GM21360 (cell line): ENCODE data around the gene TEKT5.
A peak's percentile ranks its signal among the peaks of the same experiment; 100 is the strongest.
"Not testable (repeated sequence)": the region's sequence is repeated elsewhere in the genome, so short reads cannot be mapped to it uniquely, and the experiment has no call there.

Experiments
- ATAC-seq: cut with Tn5 transposase; IDR thresholded peaks from one replicate; pipeline ENCODE4 v1.9.1; 2021; ENCODE audit warnings: mild to moderate bottlenecking, moderate library complexity; ENCODE audit not compliant: unreplicated experiment

TEKT5 gene

GRCh38 chr16:10694830-10695229, at the start of gene TEKT5:
Gene TEKT5, minus strand, starts transcription at chr16:10694930. Its CDS starts 57 bp downstream, at chr16:10694873.
- ATAC-seq: no peak

DNA sequence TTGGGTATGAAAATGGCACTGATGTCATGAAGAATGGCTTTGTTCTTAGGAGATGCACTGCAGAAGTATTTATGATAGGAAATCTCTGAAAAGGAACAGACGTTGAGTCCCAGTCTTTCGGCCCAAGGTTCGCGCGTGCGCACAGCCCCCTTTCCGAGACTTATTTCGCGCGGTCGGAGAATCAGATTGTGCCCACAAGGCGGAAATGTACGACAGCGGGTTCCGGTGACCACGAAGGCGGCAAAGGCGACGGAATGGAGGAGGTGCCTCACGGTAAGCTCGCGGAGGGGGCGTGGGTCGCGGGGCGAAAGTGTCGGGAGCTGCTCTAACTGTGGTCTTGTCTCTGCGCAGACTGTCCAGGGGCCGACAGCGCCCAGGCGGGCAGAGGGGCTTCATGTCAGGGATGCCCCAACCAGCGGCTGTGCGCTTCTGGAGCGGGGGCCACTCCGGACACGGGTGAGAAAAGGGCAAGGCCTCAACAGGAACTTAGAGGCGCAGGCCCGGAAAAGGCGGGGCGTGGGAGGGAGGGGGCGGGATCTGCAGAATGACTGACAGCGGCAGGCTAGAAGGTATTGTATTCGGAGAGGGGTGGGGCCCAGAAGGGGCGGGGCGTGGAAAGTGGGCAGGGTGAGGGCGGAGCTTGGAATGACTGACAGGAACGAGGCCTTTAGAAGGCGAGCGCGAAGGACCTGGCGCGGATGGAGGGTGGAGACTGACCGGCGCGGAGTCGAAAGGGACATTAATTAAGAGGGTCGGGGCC, 49.1 kb upstream of the TEKT5 start, which contains the start of gene NUBP1:
TSS of gene NUBP1 (plus strand) at position 233 of the 760 bp plus-strand sequence. CDS start at position 255, 22 bp downstream.
- ATAC-seq: peak; percentile 84

GRCh38 chr16:10743227-10743609, 48.5 kb upstream of the TEKT5 start:
- ATAC-seq: no peak

DNA sequence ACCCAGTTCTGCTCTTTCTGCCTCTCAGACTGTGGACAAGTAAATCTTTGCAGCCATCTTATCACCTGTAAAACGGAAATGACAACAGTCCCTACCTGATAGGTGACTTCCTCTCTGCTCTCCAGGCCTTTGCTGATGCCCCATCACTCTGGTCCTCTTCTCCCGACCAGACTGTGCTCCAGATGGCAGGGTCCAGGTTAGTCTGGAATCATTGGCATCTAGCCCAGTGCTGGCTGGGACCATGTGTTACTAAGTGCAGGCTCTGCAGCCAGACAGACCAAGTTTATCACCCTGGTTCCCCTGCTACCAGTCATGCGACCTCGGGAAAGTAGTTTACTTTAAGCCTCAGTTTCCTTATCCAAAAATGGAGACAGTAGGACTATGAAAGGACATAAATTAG, 47.1 kb upstream of the TEKT5 start:
- no peak for ATAC-seq

- not testable (repeated sequence) for ATAC-seq
Observed at GRCh38 chr16:10741249-10741648, 46.5 kb upstream of the TEKT5 start.

DNA sequence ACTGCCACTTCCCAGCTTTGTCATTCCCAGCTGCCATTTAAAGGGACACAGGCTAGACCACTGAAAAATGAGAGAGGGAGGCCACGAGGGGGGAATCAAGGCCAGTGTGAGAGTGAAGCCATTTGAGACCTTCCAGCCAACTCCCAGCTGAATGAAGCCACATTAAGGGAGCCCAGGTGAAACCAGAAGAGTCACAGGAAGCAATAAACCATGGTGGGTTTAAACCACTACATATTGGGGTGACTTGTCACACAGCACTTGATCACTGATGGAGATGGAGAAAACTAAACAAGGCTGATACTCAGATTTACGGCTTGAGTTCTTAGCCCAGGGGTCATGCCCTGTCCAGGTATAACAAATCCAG, 46.1 kb upstream of the TEKT5 start:
- no peak for ATAC-seq

DNA sequence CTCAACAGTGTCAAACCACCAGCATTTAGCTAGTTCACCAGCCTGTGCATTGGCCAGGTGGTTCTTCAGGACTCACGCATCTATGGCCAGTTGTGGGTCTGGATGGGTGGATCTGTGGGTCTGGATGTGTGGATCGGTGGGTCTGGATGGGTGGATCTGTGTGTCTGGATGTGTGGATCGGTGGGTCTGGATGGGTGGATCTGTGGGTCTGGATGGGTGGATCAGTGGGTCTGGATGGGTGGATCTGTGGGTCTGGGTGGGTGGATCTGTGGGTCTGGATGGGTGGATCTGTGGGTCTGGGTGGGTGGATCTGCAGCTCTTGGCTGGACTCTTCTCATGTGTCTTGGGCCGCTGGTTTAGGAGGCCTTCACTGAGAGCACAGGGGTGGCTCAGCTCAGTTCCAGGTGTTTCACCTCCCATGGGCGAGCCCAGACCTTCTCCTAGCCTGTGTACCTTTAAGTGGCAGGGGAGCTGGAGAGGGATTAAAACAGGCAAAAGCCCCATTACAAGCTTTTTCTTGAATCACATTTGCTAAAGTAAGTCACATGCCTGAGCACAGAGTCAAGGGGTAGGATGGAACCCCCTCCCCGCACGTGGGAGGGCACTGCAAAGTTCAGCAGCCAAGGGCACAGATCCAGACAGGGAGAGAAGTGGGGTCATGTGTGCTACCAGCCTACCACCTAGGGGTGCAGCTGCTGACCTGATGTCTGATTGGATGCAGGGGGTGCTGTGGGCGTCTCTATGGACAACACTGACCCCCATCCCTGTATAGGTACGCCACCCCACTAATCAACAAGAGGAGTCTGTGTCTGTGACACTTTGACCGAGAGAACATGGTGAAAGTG, 45.5 kb upstream of the TEKT5 start:
- no peak for ATAC-seq

GRCh38 chr16:10738231-10739077, 43.7 kb upstream of the TEKT5 start:
- peak; percentile 58 for ATAC-seq

- no peak for ATAC-seq
Observed at GRCh38 chr16:10737068-10737625, 42.4 kb upstream of the TEKT5 start.

- ATAC-seq: no peak
Observed at GRCh38 chr16:10731790-10732189, 37.1 kb upstream of the TEKT5 start.

DNA sequence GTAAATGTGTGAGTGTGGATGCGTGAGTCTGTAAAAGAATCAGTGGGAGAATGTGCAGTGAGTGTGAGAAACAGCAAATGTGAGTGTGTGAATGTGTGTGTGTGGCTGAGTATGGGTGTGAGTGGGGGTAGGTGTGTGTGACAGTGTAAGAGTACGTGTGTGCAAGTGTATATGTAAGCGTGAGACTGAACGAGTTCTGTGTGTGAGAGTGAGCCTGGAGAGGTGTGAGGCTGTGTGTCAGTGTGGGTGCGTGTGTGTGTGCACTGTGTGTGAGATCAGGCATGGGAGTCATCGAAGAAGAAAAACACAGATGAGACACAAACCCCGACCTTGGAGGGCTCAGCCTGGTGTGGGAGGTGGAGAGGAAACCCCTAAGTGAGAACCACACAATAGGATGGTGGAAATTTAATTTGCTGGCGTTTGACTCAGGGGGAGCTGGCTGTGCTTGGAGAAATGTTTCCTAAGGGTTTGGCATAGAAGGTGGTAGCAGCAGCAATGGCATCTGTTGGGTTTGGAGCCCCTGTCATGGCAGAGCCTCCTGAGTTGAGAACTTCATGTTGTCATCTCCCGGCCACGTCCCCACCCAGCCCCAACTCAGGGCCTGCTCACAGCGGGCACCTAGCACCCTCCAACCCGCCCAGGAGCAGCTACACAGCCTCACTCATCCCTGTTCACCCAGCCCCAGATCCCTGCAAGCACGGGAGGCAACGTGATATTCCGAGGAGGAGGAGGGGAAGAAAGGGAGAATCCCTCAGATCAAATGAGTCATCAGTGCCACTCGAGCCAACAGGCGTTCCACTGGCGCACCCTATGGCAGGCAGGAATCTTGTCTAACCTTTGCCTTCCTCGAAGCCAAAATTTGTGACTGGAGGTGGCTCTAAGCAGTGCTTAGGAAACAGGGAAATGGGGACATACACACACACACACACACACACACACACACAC, 34.6 kb upstream of the TEKT5 start:
- no peak for ATAC-seq

DNA sequence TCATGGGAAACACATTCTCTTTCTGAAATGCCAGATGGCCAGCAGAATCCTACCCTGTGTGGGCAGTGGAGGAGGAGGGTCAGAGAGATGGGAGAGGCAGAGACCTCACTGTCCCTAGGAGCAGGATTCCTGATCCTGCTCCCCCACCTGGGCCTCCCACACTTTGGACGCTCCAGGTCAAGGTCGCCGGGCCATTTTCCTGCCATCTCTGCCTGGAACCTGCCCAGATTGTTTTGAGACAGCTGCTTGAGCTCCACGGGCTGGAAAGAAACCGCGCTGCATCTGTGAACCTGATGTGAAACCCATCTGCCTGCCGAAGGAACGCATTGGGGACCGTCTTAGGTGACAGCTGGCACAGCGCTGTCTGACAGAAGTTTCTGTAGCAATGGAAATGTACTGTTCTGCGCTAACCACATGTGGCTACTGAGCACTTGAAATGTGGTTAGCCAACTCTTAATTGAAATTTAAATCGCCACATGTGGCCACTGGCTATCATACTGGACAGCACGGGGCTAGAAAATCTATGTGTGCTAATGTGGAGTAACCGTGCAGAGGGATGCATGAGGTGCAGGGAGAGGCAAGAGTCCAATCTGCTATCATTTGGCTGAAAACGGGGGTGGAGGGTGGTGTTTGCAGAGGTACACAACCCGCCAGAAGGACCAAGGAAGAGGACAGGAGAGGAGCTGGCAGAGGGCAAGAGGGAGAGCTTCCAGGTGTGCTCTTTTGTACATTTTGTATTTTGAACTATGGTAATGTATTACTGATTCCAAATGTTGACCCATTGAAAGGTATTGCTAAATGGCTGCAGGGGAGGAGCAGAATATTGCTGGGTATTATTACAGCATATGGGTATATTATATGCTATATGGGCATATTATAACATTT, 33.5 kb upstream of the TEKT5 start:
- ATAC-seq: no peak

DNA sequence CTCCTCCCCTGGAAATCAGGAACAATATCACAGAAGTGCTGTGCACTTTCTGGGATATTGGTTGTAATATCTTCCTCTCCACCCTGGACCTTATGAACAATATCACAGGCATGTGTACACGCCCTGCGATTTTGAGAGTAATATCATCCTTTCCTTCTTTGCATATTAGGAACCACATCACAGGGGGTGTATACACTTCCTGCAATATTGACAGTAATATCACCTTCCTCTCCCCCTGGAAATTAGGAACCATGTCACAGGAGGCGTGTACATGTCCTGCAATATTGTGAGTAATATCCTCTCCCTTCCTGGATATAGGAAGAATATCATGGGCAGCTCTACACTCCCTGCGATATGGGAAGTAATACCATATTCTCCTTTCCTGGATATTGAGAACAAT, 14.2 kb upstream of the TEKT5 start:
- ATAC-seq: no peak

DNA sequence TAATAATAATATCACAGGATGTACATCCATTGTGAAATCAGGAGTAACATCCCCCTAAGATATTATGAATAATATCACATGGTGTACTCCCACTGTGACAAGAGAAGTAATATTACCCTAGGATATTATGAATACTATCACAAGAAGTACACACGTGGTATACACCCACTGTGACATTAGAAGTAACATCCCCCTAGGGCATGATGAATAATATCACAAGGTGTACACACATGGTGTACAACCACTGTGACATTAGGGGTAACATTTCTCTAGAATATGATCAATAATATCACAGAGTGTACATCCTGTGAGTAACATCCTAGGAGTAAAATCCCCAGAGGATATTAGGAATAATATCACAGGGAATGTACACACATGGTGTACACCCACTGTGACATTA, 5.0 kb upstream of the TEKT5 start:
- no peak for ATAC-seq

GRCh38 chr16:10694306-10694705, 424 bp downstream of the TEKT5 start:
- ATAC-seq: no peak

DNA sequence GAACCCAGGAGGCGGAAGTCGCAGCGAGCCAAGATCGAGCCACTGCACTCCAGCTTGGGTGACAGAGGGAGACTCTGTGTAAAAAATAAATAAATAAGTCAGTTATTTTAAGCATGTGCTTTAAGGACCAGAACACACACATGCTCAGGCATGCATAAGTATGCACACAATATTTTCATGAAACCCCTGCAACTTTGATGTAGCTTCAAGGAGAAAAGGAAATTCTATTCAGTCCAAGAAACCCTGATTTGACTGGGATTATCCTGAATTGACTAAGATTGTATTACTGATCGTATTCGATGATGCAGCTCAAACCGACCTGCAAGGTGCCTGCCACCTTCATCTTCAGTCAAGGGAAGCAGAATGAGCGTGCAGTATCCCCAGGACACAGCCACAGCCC, 841 bp downstream of the TEKT5 start:
- ATAC-seq: no peak

DNA sequence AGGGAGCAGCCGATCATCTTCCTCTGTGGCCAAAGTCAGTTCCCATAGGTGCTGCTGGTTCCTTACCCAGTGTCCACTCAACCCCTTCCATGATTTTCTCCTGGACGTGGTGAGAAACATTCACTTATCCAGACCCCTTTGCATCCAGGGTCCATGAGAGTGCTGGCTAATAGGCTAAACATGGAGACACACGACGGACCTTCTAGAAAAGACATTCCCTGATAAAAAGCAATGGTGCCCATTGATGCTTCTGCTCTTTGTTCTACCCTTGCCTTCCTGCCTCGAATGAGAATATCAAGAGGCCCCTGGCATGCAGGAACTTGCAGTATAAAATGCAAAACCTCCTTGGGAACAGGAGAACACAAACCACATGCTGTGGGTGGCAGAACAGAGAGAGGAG, 2.3 kb downstream of the TEKT5 start:
- ATAC-seq: no peak

GRCh38 chr16:10688726-10689125, 6.0 kb downstream of the TEKT5 start:
- ATAC-seq: no peak

DNA sequence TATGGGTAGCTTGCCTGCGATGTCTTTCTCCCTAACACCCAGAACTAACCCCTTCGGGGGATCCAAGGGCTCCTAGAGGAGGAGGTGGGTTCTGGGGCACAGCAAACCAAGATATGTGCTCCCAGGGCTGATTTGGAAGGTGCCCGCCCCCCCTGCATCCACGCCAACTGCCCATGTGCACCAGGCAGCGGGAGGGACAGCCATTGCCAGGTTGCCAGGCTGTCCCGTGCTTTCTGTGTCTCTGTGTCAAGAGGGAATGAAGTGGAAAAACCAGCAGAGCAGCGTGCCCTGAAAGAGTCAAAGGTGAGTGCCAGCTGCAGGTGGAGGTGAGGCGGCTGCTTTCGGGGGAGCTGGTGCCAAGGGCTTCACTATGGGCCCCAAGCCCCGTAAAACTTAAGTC, 6.4 kb downstream of the TEKT5 start:
- ATAC-seq: no peak
